ENCODE measurements around the gene CFAP97D1.

The CFAP97D1 gene

GRCh38 chr17:43800736-43801135 lies 20.5 kb downstream of the CFAP97D1 start:
- DNase-seq = no peak

- DNase-seq = no peak
Measured at GRCh38 chr17:43801844-43802243, 21.6 kb downstream of the CFAP97D1 start.

GRCh38 chr17:43803758-43804157 lies 23.5 kb downstream of the CFAP97D1 start:
- no peak for DNase-seq

- no peak for DNase-seq
Measured at GRCh38 chr17:43805117-43805516, 24.9 kb downstream of the CFAP97D1 start.

GRCh38 chr17:43808076-43808475 lies 27.8 kb downstream of the CFAP97D1 start:
- DNase-seq = no peak

GRCh38 chr17:43809121-43809520 lies 28.9 kb downstream of the CFAP97D1 start:
- DNase-seq = no peak

- DNase-seq = no peak
Measured at GRCh38 chr17:43810226-43810715, 30.0 kb downstream of the CFAP97D1 start.

GRCh38 chr17:43810823-43811222 lies 30.6 kb downstream of the CFAP97D1 start:
- DNase-seq = no peak

- no peak for DNase-seq
Measured at GRCh38 chr17:43812396-43813265, 32.4 kb downstream of the CFAP97D1 start.

- DNase-seq = no peak
Measured at GRCh38 chr17:43813386-43813785, 33.2 kb downstream of the CFAP97D1 start.

- no peak for DNase-seq
Measured at GRCh38 chr17:43814026-43814425, 33.8 kb downstream of the CFAP97D1 start.

GRCh38 chr17:43814714-43815113 lies 34.5 kb downstream of the CFAP97D1 start:
- DNase-seq = no peak

- no peak for DNase-seq
Measured at GRCh38 chr17:43816336-43817320, 36.4 kb downstream of the CFAP97D1 start.

GRCh38 chr17:43817826-43818225 lies 37.6 kb downstream of the CFAP97D1 start:
- no peak for DNase-seq

- no peak for DNase-seq
Measured at GRCh38 chr17:43818966-43819365, 38.7 kb downstream of the CFAP97D1 start.

GRCh38 chr17:43820759-43821158 lies 40.5 kb downstream of the CFAP97D1 start:
- no peak for DNase-seq

- DNase-seq = no peak
Measured at GRCh38 chr17:43822570-43823190, 42.4 kb downstream of the CFAP97D1 start.

- DNase-seq = no peak
Measured at GRCh38 chr17:43823350-43824084, 43.3 kb downstream of the CFAP97D1 start.

GRCh38 chr17:43825567-43825966 lies 45.3 kb downstream of the CFAP97D1 start:
- no peak for DNase-seq

- DNase-seq = no peak
Measured at GRCh38 chr17:43826206-43826605, 46.0 kb downstream of the CFAP97D1 start.

GRCh38 chr17:43827596-43827995 lies 47.4 kb downstream of the CFAP97D1 start:
- no peak for DNase-seq

- no peak for DNase-seq
Measured at GRCh38 chr17:43829738-43830137, 49.5 kb downstream of the CFAP97D1 start.

Measured in NCI-H1092 treated with DMSO at 0.1 percent for 48 hours (cell line).